Measurements from ENCODE around the gene DPH1.

The DPH1 gene

DNA sequence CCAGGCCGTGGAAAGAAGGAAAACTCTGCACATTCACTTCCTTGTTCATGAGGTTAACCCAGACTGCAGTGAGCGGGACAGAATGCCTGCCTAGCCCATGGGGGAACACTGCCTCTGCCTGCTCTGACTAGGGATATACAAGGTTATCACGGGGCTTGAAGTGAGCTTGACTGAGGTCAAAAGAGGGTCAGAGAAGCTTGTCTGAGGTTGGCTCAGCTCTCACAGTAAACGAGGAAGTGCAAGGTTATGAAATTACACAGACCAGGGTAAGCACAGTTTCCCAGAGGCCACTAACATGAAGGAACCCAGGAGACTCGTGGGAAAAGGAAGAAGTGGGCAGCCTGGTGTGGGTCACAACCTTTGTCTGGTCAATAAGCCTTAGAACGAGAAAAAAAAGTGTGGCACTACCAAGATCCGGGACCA is 53.7 kb downstream of the DPH1 start:
- DNase-seq, result no peak

- DNase-seq, result no peak
Observed at GRCh38 chr17:2084036-2084765, 54.2 kb downstream of the DPH1 start.

DNA sequence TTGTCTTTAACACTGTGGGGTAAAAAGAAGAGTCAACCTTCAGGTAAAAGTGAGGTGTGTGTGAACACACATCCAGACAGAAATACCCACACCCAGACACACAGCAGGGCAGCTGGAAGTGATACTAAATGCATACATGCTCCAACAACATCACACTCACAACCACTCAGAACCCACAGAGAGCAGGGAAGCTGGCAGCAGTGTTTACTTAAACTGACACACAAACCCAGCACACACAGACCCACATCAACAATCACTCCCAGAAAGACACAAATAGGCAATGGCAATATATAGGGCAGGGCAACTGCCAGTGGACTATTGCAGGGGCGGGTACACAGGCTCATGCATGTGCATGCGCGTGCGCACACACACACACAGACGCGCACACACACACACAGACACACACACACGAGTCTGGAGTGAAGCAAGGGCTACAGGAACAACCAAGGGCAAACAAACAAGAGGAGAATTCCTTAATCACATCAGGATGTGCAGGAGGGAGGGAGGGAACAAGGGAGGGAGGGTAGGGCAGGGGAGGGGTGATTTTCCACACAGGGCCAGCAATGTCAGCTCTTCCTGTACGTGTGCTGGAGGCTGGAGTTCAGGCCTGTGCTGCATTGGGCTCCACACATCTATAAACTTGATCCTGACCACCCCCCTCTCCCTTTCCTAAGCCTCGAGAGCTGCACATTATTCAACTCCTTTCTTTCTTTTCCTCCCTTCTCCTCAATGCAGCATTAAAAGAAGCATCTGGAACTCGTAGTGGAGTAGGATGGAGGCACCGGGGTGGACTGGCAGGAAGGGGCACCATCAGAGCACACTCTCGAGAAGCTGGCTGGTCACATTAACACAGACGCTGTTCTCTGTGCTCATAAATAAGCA is 55.1 kb downstream of the DPH1 start:
- no peak for DNase-seq

DNA sequence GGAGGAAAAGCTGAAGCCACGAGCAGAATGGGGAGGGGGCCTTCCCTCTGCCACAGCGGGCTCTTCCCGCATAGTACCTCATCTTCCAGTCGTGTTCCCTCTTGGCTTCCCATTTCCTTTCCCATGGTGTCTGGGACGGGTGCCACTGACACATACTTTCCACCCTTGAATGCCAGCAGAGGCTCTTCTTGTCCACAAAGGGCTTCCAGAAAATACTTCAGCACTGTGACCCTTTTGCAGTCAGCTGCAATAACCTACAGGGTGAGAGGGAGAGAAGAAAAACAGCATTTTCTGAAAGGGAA is 55.6 kb downstream of the DPH1 start:
- no peak for DNase-seq

- no peak for DNase-seq
Observed at GRCh38 chr17:2086306-2086705, 56.4 kb downstream of the DPH1 start.

DNA sequence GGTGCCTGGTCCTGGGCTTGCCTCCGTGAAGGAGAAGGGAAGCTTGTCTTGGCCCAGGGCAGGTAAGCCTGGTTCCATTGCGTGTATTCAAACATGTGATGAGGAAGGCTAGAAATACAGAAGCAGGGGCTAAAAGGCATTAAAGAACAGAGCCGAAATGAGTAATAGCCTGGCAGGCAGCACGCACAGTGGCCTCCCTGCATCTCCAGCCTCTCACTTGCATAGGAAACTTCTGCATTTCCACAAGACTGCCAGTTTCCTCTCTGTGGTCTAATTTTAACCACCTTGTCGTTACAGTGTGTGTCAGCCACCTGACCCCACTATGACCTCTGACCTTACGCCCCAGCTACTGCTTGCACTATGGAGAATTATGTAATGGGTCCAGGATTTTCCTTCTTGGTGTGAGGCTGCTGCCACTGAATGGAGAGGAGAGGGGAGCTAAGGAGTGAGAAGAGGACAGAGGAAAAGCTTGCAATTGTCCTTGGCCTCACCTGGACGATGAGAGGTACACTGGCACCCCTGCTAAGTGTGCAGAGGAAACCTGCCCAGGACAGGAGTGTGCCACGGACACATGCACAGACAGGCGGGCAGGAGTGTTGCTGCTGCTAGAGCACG is 57.8 kb downstream of the DPH1 start:
- no peak for DNase-seq

DNA sequence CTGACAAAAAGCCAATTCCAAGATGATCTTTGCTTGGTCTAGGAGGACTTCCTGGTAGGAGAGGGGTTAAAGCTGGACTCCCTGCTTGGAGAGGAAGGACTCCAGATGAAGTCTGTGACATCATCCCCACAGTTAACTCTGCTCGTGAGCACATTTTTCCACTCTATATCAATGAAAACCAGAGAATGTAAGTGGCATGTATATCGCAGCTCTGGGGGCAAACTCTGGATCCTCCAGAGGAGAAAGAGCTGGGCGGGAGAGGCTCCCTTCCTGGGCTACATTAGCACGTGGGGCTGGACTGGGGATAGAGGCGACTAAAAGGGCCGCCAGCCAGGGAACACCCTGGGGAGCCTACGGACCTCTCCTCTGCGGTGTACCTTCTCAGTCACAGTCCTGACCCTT is 59.1 kb downstream of the DPH1 start:
- DNase-seq, result no peak

GRCh38 chr17:2090210-2090641 is 60.3 kb downstream of the DPH1 start:
- no peak for DNase-seq

DNA sequence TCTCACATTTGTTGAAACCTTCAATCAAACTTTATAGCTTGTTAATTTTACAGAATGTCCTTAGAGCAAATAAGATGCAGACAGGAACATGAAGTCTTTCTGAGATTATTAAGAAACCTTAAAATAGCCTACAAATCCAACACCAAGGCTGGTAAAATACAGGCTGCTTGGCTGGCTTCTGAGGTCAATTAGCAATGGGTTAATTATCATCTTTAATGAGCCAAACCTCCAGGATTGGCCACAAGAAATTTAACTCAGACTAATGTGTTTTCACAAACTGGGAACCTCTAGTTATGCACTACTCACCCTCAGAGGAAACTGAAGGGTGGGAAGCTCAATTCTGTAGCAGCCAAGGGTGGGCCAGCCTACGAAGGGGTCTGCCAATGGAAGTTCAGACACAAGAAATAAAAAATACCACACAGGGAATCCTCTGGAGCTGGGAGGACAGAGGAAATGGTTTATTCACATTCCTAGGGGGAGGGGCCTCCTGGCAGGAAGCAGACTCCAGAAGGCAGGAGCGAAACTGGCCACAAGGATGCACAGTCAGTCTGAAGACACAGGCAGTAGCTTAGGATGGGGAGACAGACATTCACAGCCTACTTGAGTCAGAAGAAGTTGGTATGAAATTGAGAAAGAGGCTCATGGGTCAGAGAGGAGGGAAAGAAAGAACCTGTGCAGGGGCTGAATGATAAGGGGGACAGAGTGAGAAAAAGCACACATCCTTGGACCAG is 61.0 kb downstream of the DPH1 start:
- no peak for DNase-seq

DNA sequence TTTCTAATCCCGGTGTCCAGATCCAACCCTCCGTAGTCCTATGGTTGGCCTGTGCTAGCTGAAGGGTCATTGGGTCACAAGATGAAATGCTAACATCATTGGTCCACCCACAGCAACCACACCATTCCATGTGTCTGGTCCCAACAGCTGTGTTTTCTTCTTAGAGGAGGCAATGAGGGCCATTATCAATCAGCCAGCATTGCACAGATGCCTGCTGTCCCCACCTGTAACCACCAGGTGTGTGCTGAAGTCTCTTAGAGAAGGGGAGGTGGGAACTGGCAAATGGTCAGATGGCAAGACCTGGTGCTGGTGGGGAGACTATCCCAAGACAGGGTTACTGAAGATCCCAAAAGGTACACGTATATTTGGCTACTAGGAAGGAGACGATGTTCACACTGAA is 62.3 kb downstream of the DPH1 start:
- DNase-seq, result no peak

- peak; percentile 50 for DNase-seq
Observed at GRCh38 chr17:2093349-2093748, 63.4 kb downstream of the DPH1 start.
